HepG2 (cell line): Measurements from ENCODE around the gene DOK1. TPM values are rescaled to one million over a fixed set of nuclear protein-coding genes. Genes with fewer than 3 reads are reported as not detected.
A peak's percentile ranks its signal among the peaks of the same experiment; 100 is the strongest.

Experiments
- ARID4A ChIP-seq: sonication (generic); formaldehyde crosslinking; IDR thresholded peaks from 2 replicates; pipeline ENCODE4 v1.5.0; 2020; ENCODE audit warnings: mild to moderate bottlenecking, missing genetic modification reagents, borderline replicate concordance
- MTF1 ChIP-seq: sonication (generic); formaldehyde crosslinking; IDR thresholded peaks from 2 replicates; pipeline ENCODE4 v1.5.0; 2020; ENCODE audit warnings: missing genetic modification reagents
- MXD1 ChIP-seq: sonication (generic); formaldehyde crosslinking; IDR thresholded peaks from 2 replicates; pipeline ENCODE4 v1.4.0; 2020; ENCODE audit warnings: mild to moderate bottlenecking, missing genetic modification reagents
- NPAS2 ChIP-seq: sonication (generic); formaldehyde crosslinking; IDR thresholded peaks from 2 replicates; pipeline ENCODE4 v1.8.0; 2022; ENCODE audit warnings: mild to moderate bottlenecking, missing genetic modification reagents, borderline replicate concordance
- NR2C2 ChIP-seq: sonication (generic); formaldehyde crosslinking; IDR thresholded peaks from 2 replicates; pipeline ENCODE4 v1.4.0; 2020; ENCODE audit warnings: missing genetic modification reagents, mild to moderate bottlenecking, moderate library complexity, borderline replicate concordance
- SAP130 ChIP-seq: IDR thresholded peaks from 2 replicates; pipeline ENCODE4 v1.6.1; 2016; ENCODE audit warnings: low read depth
- ZFX ChIP-seq: sonication (generic); formaldehyde crosslinking; IDR thresholded peaks from 2 replicates; pipeline ENCODE4 v1.4.0; 2020; ENCODE audit warnings: mild to moderate bottlenecking, low read depth, missing genetic modification reagents, moderate library complexity
- ZFYVE20 ChIP-seq: sonication (generic); formaldehyde crosslinking; IDR thresholded peaks from 2 replicates; pipeline ENCODE4 v1.8.0; 2023; ENCODE audit warnings: low read depth, mild to moderate bottlenecking, moderate library complexity, missing genetic modification reagents, borderline replicate concordance
- ZNF281 ChIP-seq: sonication (generic); formaldehyde crosslinking; IDR thresholded peaks from 2 replicates; pipeline ENCODE4 v1.4.0; 2020; ENCODE audit warnings: missing genetic modification reagents, borderline replicate concordance
- ZNF362 ChIP-seq: sonication (generic); formaldehyde crosslinking; IDR thresholded peaks from 2 replicates; pipeline ENCODE4 v1.4.0; 2020; ENCODE audit warnings: missing genetic modification reagents, mild to moderate bottlenecking, borderline replicate concordance
- ZNF619 ChIP-seq: sonication (generic); formaldehyde crosslinking; IDR thresholded peaks from 2 replicates; pipeline ENCODE4 v1.4.0; 2020; ENCODE audit warnings: mild to moderate bottlenecking, missing genetic modification reagents
- ZNF83 ChIP-seq: sonication (generic); formaldehyde crosslinking; IDR thresholded peaks from 2 replicates; pipeline ENCODE4 v1.4.0; 2020; ENCODE audit warnings: missing genetic modification reagents, mild to moderate bottlenecking, borderline replicate concordance
- polyA plus RNA-seq, 8 experiments: library from polyadenylated mRNA; depleted of rRNA in 3 of 8; stranded (reverse) in 7 of 8; unstranded in 1 of 8; fragments of >200 nt; fragmentation: Illumina TruSeq in 4 of 8; extraction: Trizol in 4 of 8; gene quantifications; 2 replicates each; pipeline versions ENCODE4 v1.2.1 to v1.2.3, GENCODE V29; 2011 to 2016; ENCODE audit warnings: low read depth in 4 of 8, missing spikeins in 1 of 8, mixed read lengths in 1 of 8; ENCODE audit not compliant: insufficient read depth in 1 of 8
- total RNA-seq, 5 experiments: library from RNA; depleted of rRNA; stranded (reverse); fragments of >200 nt; fragmentation: Illumina TruSeq; extraction: Trizol; gene quantifications; 2 replicates each; pipeline ENCODE4 v1.2.3, GENCODE V29; 2016; ENCODE audit warnings: low read depth in 1 of 5
- TF ChIP-seq, protein P1 (sequence below): sonication (generic); formaldehyde crosslinking; IDR thresholded peaks from 2 replicates; pipeline ENCODE4 v1.8.1; 2022; ENCODE audit warnings: low read depth, mild to moderate bottlenecking, missing genetic modification reagents

DOK1 gene
- total and polyA plus RNA-seq, 2 of the 13 experiments (the other 11 are each of a cell fraction or from before 2014, with no cell fraction given) = 0.53 to 0.74 TPM

- TF ChIP-seq ZFX (CRISPR knock-in tag) = peak; percentile 60; the same call in 1 of the 2 replicates
- TF ChIP-seq NR2C2 = peak; percentile 43; the same call in 1 of the 2 replicates
- TF ChIP-seq ZNF281 (CRISPR knock-in tag) = peak; percentile 77
- 0 out of 2 replicates have a peak, but pooled peaks have one; percentile 34 for TF ChIP-seq NPAS2 (CRISPR knock-in tag)
- TF ChIP-seq, protein P1, sequence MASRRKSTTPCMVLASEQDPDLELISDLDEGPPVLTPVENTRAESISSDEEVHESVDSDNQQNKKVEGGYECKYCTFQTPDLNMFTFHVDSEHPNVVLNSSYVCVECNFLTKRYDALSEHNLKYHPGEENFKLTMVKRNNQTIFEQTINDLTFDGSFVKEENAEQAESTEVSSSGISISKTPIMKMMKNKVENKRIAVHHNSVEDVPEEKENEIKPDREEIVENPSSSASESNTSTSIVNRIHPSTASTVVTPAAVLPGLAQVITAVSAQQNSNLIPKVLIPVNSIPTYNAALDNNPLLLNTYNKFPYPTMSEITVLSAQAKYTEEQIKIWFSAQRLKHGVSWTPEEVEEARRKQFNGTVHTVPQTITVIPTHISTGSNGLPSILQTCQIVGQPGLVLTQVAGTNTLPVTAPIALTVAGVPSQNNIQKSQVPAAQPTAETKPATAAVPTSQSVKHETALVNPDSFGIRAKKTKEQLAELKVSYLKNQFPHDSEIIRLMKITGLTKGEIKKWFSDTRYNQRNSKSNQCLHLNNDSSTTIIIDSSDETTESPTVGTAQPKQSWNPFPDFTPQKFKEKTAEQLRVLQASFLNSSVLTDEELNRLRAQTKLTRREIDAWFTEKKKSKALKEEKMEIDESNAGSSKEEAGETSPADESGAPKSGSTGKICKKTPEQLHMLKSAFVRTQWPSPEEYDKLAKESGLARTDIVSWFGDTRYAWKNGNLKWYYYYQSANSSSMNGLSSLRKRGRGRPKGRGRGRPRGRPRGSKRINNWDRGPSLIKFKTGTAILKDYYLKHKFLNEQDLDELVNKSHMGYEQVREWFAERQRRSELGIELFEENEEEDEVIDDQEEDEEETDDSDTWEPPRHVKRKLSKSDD (CRISPR knock-in tag) = peak; percentile 70; the same call in 1 of the 2 replicates
- no peak for TF ChIP-seq ZNF83 (CRISPR knock-in tag)
- TF ChIP-seq MXD1 (CRISPR knock-in tag) = peak; percentile 39; the same call in 1 of the 2 replicates
- peak; percentile 15; the same call in 1 of the 2 replicates for TF ChIP-seq ZNF619 (CRISPR knock-in tag)
- TF ChIP-seq ZFYVE20 (CRISPR knock-in tag) = no peak
- peak; percentile 50 for TF ChIP-seq SAP130 (CRISPR knock-in tag)
- TF ChIP-seq ARID4A (CRISPR knock-in tag) = peak; percentile 34; the same call in 1 of the 2 replicates
- TF ChIP-seq MTF1 = no peak
- TF ChIP-seq ZNF362 = peak; percentile 16
These were observed at the start of gene DOK1, which contains the start of gene LOXL3 (continued) for GRCh38 chr2:74553892-74554819.
